GM12801 (cell line): ENCODE measurements around the gene GFPT2.

ENCODE experiments used
- CTCF ChIP-seq: IDR thresholded peaks from one replicate; pipeline ENCODE4 v1.5.1; 2011; ENCODE audit warnings: control low read depth; ENCODE audit not compliant: insufficient read length; ENCODE audit errors: extremely low read depth

Gene GFPT2

GRCh38 chr5:180358179-180358578 lies 5.0 kb upstream of the GFPT2 start:
- TF ChIP-seq CTCF: no peak

- no peak for TF ChIP-seq CTCF
Measured at GRCh38 chr5:180354966-180355365, 1.8 kb upstream of the GFPT2 start.

GRCh38 chr5:180353980-180354452 lies 880 bp upstream of the GFPT2 start:
- TF ChIP-seq CTCF: no peak

- no peak for TF ChIP-seq CTCF
Measured at GRCh38 chr5:180352116-180353047, 754 bp downstream of the GFPT2 start.

GRCh38 chr5:180350711-180351465 lies 2.2 kb downstream of the GFPT2 start:
- TF ChIP-seq CTCF: no peak

- TF ChIP-seq CTCF: no peak
Measured at GRCh38 chr5:180350296-180350695, 2.8 kb downstream of the GFPT2 start.

- TF ChIP-seq CTCF: no peak
Measured at GRCh38 chr5:180349391-180349790, 3.7 kb downstream of the GFPT2 start.
